HepG2 (cell line): ENCODE data around the gene GNA12. TPM values are rescaled to one million over a fixed set of nuclear protein-coding genes. Genes with fewer than 3 reads are reported as not detected.

Experiments used
- ATAC-seq: fragments of 200-7000 bp; cut with Tn5 transposase; 3 replicates; pipeline ENCODE4 v1.9.1; 2020; ENCODE audit warnings: mild to moderate bottlenecking, moderate library complexity
- BruUV-seq: library from RNA; stranded (reverse); fragments of 400-500 nt; replicated peaks from 2 replicates; lab custom pipeline; 2021; lab: Mats Ljungman, UMichigan
- CTCF ChIA-PET: fragments of 300-600 bp; formaldehyde crosslinking; extraction: SDS; loops from one replicate; lab custom pipeline; 2021; ENCODE audit warnings: low total read pairs, inconsistent platforms, low intra/inter-chr PET ratio; lab: Yijun Ruan, JAX
- POLR2A ChIA-PET: fragments of 350-600 bp; sonication (Branson Sonifier 250); formaldehyde crosslinking; loops from one replicate; lab custom pipeline; 2020; ENCODE audit warnings: antibody characterized with exemption, inconsistent platforms; lab: Yijun Ruan, JAX
- DNase-seq: peaks from one replicate; pipeline ENCODE4 v3.0.0-alpha.2; 2015; ENCODE audit warnings: low spot score
- FAIRE-seq: peaks from 3 replicates; lab custom pipeline; 2011; peaks lifted over from hg19 to GRCh38; lab: Jason Lieb, UNC
- H2AFZ ChIP-seq: one replicate; pipeline ENCODE4 v1.6.1; 2011; ENCODE audit warnings: low read length, inconsistent platforms
- H3K27ac ChIP-seq: fragments of 300-600 bp; 3 replicates; pipeline ENCODE4 v1.8.0; 2011; ENCODE audit warnings: mixed run types, mild to moderate bottlenecking, mixed read lengths, low read length, inconsistent platforms; ENCODE audit not compliant: insufficient read depth; ENCODE audit errors: extremely low read length
- H3K27me3 ChIP-seq, 2 experiments: fragments of 200-600 bp in 1 of 2; 2 replicates in 1 of 2; 3 replicates in 1 of 2; pipeline versions ENCODE4 v1.6.0 to v1.8.0; 2011; ENCODE audit warnings: low read length in 2 of 2, mild to moderate bottlenecking in 2 of 2, moderate library complexity in 2 of 2, inconsistent platforms in 1 of 2; ENCODE audit not compliant: insufficient read depth in 2 of 2, control insufficient read depth in 1 of 2
- H3K36me3 ChIP-seq, 2 experiments: fragments of 200-600 bp in 1 of 2; replicated peaks in 1 of 2; 2 replicates in 1 of 2; 3 replicates in 1 of 2; pipeline versions ENCODE4 v1.5.1 to v1.8.0; 2011; ENCODE audit warnings: low read length in 2 of 2, inconsistent platforms in 1 of 2; ENCODE audit not compliant: insufficient read depth in 2 of 2, control insufficient read depth in 1 of 2
- H3K4me1 ChIP-seq: 2 replicates; pipeline ENCODE4 v1.5.1; 2012; ENCODE audit warnings: low read length, inconsistent platforms; ENCODE audit not compliant: insufficient read depth
- H3K4me2 ChIP-seq: 2 replicates; pipeline ENCODE4 v1.6.0; 2011; ENCODE audit warnings: low read depth, low read length, inconsistent platforms
- H3K4me3 ChIP-seq, 3 experiments: fragments of 200-600 bp in 1 of 3; sonication (generic), shearing (Covaris generic) in 1 of 3; replicated peaks in 1 of 3; 2 replicates each; pipeline ENCODE4 v1.5.1; 2011 to 2016; ENCODE audit warnings: low read length in 3 of 3, inconsistent platforms in 2 of 3, low read depth in 2 of 3, mild to moderate bottlenecking in 2 of 3, control low read depth in 1 of 3, mixed read lengths in 1 of 3; ENCODE audit not compliant: insufficient read depth in 1 of 3
- H3K79me2 ChIP-seq: one replicate; pipeline ENCODE4 v1.6.1; 2011; ENCODE audit warnings: low read length, inconsistent platforms; ENCODE audit not compliant: insufficient read depth
- H3K9ac ChIP-seq: 2 replicates; pipeline ENCODE4 v1.6.0; 2011; ENCODE audit warnings: mild to moderate bottlenecking, low read depth, low read length, inconsistent platforms; ENCODE audit not compliant: insufficient read depth
- H3K9me3 ChIP-seq: 2 replicates; pipeline ENCODE4 v1.5.1; 2012; ENCODE audit warnings: mild to moderate bottlenecking, low read length
- H4K20me1 ChIP-seq: 2 replicates; pipeline ENCODE4 v1.6.0; 2011; ENCODE audit warnings: inconsistent platforms, mild to moderate bottlenecking, low read length, moderate library complexity; ENCODE audit not compliant: insufficient read depth
- AKAP8 ChIP-seq: sonication (generic); formaldehyde crosslinking; IDR thresholded peaks from 2 replicates; pipeline ENCODE4 v1.5.1; 2020; ENCODE audit warnings: mild to moderate bottlenecking, missing genetic modification reagents
- DNMT1 ChIP-seq: sonication (generic); formaldehyde crosslinking; IDR thresholded peaks from 2 replicates; pipeline ENCODE4 v1.5.1; 2020; ENCODE audit warnings: mild to moderate bottlenecking, missing genetic modification reagents
- FLYWCH1 ChIP-seq: sonication (generic); formaldehyde crosslinking; IDR thresholded peaks from 2 replicates; pipeline ENCODE4 v1.8.1; 2023; ENCODE audit warnings: mild to moderate bottlenecking, missing genetic modification reagents
- MED8 ChIP-seq: sonication (generic); formaldehyde crosslinking; IDR thresholded peaks from 2 replicates; pipeline ENCODE4 v1.8.1; 2023; ENCODE audit warnings: mild to moderate bottlenecking, missing genetic modification reagents; ENCODE audit not compliant: insufficient replicate concordance
- POGZ ChIP-seq: sonication (generic); formaldehyde crosslinking; IDR thresholded peaks from 2 replicates; pipeline ENCODE4 v1.4.0; 2020; ENCODE audit warnings: mild to moderate bottlenecking, missing genetic modification reagents
- RAD51 ChIP-seq: fragments of 450-650 bp; IDR thresholded peaks from 2 replicates; pipeline ENCODE4 v1.6.1; 2016; ENCODE audit warnings: borderline replicate concordance
- SP5 ChIP-seq: IDR thresholded peaks from 2 replicates; pipeline ENCODE4 v1.6.1; 2016; ENCODE audit warnings: low read depth, borderline replicate concordance
- ZFP82 ChIP-seq: sonication (generic); formaldehyde crosslinking; IDR thresholded peaks from 2 replicates; pipeline ENCODE4 v1.5.1; 2020; ENCODE audit warnings: mild to moderate bottlenecking, missing genetic modification reagents, borderline replicate concordance
- ZFY ChIP-seq: sonication (generic); formaldehyde crosslinking; IDR thresholded peaks from 2 replicates; pipeline ENCODE4 v1.4.0; 2020; ENCODE audit warnings: missing genetic modification reagents
- ZNF331 ChIP-seq: sonication (generic); formaldehyde crosslinking; IDR thresholded peaks from 2 replicates; pipeline ENCODE4 v1.4.0; 2020; ENCODE audit warnings: missing genetic modification reagents
- ZNF343 ChIP-seq: sonication (generic); formaldehyde crosslinking; IDR thresholded peaks from 2 replicates; pipeline ENCODE4 v1.4.0; 2020; ENCODE audit warnings: mild to moderate bottlenecking, missing genetic modification reagents
- ZNF510 ChIP-seq: sonication (generic); formaldehyde crosslinking; IDR thresholded peaks from 2 replicates; pipeline ENCODE4 v1.4.0; 2020; ENCODE audit warnings: low read depth, mild to moderate bottlenecking, missing genetic modification reagents
- WGBS: methylation state at CpG from one replicate; pipeline ENCODE4 v1.1.6; 2017; ENCODE audit warnings: low lambda C conversion rate; 5-methylcytosine and 5-hydroxymethylcytosine counted together
- in situ Hi-C: cut with HindIII; loops from 2 replicates; pipeline ENCODE4 v1.10.0; 2017; ENCODE audit warnings: low pct_unique_long_range_greater_than_20kb; ENCODE audit not compliant: extremely low pct_ligation_motif_present
- intact Hi-C: fragments of 100-400 bp; cut with micrococcal nuclease; formaldehyde crosslinking; loops from one replicate; pipeline ENCODE4 v1.10.0; 2022; ENCODE audit not compliant: unreplicated experiment
- polyA plus RNA-seq, 8 experiments: library from polyadenylated mRNA; depleted of rRNA in 3 of 8; stranded (reverse) in 7 of 8; unstranded in 1 of 8; fragments of >200 nt; fragmentation: Illumina TruSeq in 4 of 8; extraction: Trizol in 4 of 8; gene quantifications; 2 replicates each; pipeline versions ENCODE4 v1.2.1 to v1.2.3, GENCODE V29; 2011 to 2016; ENCODE audit warnings: low read depth in 4 of 8, missing spikeins in 1 of 8, mixed read lengths in 1 of 8; ENCODE audit not compliant: insufficient read depth in 1 of 8
- total RNA-seq, 5 experiments: library from RNA; depleted of rRNA; stranded (reverse); fragments of >200 nt; fragmentation: Illumina TruSeq; extraction: Trizol; gene quantifications; 2 replicates each; pipeline ENCODE4 v1.2.3, GENCODE V29; 2016; ENCODE audit warnings: low read depth in 1 of 5
- TF ChIP-seq, protein P1 (sequence below): sonication (generic); formaldehyde crosslinking; IDR thresholded peaks from 2 replicates; pipeline ENCODE4 v1.8.1; 2023; ENCODE audit warnings: mild to moderate bottlenecking, missing genetic modification reagents

GNA12 gene
- total and polyA plus RNA-seq, 2 of the 13 experiments (the other 11 are each of a cell fraction or from before 2014, with no cell fraction given): 16.2 to 50.9 TPM

DNA sequence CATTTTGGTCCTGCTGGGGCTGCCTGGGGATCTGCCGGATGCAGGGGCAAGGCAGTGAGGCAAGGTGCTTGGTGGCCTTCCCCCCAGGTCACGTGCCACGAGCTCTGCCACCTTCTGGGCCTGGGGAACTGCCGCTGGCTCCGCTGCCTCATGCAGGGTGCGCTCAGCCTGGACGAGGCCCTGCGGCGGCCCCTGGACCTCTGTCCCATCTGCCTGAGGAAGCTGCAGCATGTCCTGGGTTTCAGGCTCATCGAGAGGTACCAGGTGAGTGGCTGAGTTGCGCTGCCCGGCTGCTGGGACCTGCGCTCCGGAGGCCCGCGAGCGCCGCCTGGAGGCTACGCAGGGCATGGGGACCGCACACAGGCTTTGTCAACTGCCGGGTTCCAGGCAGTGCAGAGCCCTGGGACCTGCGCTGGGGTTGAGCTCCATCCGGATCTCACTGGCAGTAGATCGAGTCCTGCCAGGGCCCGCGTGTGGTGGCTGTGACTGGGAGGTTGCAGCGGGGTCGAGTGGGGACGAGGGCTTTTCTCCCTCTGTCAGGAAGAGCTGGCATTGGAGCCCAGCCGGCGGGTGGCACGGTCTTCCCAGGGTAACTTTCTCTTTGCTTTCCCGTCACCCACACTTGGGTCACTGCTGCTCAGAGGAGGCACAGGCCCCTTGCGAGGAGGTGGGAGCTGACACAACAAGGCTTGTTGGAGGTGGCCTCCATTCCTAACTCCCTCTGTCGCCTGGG lies 134.4 kb downstream of the GNA12 start (continued):
- TF ChIP-seq SP5 (CRISPR knock-in tag): no peak
- no peak for TF ChIP-seq ZFP82 (CRISPR knock-in tag)
- no peak for TF ChIP-seq RAD51
- TF ChIP-seq POGZ: no peak; the same call in 1 of the 2 replicates
- no peak for TF ChIP-seq ZNF510 (CRISPR knock-in tag)
- TF ChIP-seq, protein P1, sequence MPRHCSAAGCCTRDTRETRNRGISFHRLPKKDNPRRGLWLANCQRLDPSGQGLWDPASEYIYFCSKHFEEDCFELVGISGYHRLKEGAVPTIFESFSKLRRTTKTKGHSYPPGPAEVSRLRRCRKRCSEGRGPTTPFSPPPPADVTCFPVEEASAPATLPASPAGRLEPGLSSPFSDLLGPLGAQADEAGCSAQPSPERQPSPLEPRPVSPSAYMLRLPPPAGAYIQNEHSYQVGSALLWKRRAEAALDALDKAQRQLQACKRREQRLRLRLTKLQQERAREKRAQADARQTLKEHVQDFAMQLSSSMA (CRISPR knock-in tag): no peak
- no peak for TF ChIP-seq DNMT1

DNA sequence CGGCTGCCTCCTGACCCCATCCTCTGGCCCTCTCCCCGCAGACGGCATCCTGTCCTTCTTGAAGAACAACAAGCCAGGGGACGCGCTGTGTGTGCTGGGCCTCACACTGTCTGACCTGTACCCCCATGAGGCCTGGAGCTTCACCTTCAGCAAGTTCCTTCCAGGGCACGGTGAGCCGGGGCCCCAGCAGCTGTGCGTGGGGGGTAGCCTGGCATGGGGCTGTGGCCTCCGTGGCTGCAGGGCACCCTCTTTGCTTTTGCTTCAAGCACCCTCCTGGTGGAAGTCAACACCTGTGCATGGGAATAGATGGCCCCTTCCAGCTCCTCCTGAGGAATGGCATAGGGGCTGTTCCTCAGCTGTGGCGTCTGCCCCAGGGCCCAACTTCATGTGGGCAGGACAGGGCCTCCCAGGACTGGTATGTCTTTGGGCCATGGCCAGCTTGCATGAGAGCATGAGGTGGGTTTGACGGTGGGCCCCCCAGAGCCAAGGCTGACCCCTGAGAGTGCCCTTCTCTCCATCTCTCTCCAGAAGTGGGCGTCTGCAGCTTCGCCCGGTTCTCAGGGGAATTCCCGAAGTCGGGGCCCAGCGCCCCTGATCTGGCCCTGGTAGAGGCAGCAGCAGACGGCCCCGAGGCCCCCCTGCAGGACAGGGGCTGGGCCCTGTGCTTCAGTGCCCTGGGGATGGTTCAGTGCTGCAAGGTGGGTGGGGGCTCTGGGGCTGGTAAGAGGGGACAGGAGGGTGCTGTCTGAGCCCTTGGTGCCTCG lies 135.4 kb downstream of the GNA12 start:
- Histone ChIP-seq H3K27ac (no peak overlapping the region), H3K79me2 (no peaks in the 10 kb centered on the region), H3K9me3 (no peaks in the 10 kb centered on the region), H2AFZ (no peak overlapping the region), H3K9ac (no peak overlapping the region), H3K27me3 (peaks cover 2 to 18% of the 10 kb centered on the region in 2 experiments; a peak in 3 of 5 replicates), H4K20me1 (no peaks in the 10 kb centered on the region; the same call in 1 of the 2 replicates), H3K36me3 (no peaks in the 10 kb centered on the region), H3K4me2 (peak overlapping the region; percentile 72; the same call in 1 of the 2 replicates), H3K4me1 (peaks cover 28% of the 10 kb centered on the region), H3K4me3 (no peak overlapping the region)
- CTCF ChIA-PET: interaction anchor here (1.2 to 2.2 kb wide), 2 partner anchors 37 to 141 kb away, joined by 5 to 15 read pairs; no protein-coding TSS in a partner anchor
- TF ChIP-seq ZNF331 (CRISPR knock-in tag) (no peak), MED8 (CRISPR knock-in tag) (peak; percentile 0), FLYWCH1 (CRISPR knock-in tag) (no peak), ZFY (no peak), ZNF343 (CRISPR knock-in tag) (no peak), AKAP8 (0 out of 2 replicates have a peak, but pooled peaks have one; percentile 5)
- DNase-seq (no peak), FAIRE-seq (no peak), ATAC-seq (peak; percentile 1; the same call in 1 of the 3 replicates)
- BruUV-seq: no TSS peak
- in situ Hi-C loops: loop anchor here (5.0 kb wide), 1 partner anchor 41 kb away; no protein-coding TSS in a partner anchor
- intact Hi-C loops: loop anchor here (2.0 kb wide), 1 partner anchor 38 kb away; no protein-coding TSS in a partner anchor
- POLR2A ChIA-PET: interaction anchor here (1.0 kb wide), 1 partner anchor 18 kb away, joined by 3 read pairs; no protein-coding TSS in a partner anchor
- 63% methylated on average over 4 of the region's 20 CpGs for WGBS
